GM18951 (cell line): ENCODE results near the gene UBE3D.

ENCODE experiments used
- POLR2A ChIP-seq: IDR thresholded peaks from 4 replicates; pipeline ENCODE4 v1.6.1; 2011; ENCODE audit warnings: mild to moderate bottlenecking; ENCODE audit not compliant: insufficient read length, insufficient read depth; ENCODE audit errors: extremely low read depth
- in situ Hi-C: fragments of 300-500 bp; cut with MboI; formaldehyde crosslinking; loops from one replicate; pipeline ENCODE4 v1.12.0; 2022; ENCODE audit warnings: low sequenced_read_pairs, mixed read lengths, inconsistent platforms; ENCODE audit not compliant: unreplicated experiment

UBE3D gene

DNA sequence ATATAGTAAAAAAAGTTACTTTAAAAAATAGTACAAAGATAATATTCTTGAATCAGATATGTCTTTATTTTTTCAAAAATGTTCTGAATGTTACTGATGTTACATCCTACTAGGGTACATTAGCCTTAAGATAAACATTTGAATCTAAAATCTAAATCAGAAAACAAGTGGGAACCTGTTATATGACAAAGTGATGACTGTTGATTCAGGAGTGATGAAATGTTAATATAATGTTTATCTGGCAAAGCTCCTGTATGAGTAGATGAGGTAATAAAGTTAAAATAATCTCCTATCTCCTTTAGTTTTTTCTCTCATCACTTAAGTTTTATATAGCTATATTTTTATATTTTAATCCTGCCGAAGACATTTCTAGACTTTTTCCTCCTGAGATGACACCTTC, 6.1 kb upstream of the UBE3D start:
- in situ Hi-C loops, result no loop called here
- TF ChIP-seq POLR2A, result no peak

DNA sequence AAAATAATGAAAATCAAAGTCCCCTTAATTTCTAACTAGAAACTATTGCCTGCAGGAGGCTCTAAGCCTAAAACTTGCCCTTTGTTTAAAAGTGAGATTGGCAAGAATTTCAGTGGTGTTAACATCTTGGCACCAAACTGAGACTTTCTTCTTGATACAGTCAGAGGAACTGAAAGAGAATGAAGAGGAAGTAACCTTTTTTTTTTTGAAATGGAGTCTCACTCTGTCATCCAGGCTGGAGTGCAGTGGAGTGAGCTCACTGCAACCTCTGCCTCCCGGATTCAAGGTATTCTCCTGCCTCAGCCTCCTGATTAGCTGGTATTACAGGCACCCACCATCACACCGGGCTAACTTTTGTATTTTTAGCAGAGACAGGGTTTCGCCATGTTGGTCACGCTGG, 5.4 kb upstream of the UBE3D start:
- TF ChIP-seq POLR2A, result no peak
- in situ Hi-C loops, result no loop called here

DNA sequence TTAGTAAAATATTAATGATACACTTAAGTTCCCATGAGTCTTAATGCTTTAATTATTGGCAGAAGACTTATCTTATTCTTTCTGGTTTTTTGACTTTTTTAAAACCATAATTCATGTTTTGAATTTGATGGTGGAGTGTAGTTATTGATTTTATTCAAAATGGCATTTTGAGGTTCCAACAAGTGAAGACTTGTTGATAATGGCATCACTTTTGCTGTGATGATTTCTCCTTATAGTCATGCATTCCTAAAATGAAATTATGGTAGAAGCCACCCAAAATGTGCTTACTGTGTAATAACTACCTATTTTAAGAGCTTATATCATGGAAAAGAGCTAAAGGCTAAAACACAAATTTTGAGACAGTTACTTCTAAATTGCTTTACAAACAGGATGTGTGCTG, 4.0 kb upstream of the UBE3D start:
- in situ Hi-C loops, result loop anchor here (10.0 kb wide), 1 partner anchor 455 kb away; no protein-coding TSS in a partner anchor
- TF ChIP-seq POLR2A, result no peak

DNA sequence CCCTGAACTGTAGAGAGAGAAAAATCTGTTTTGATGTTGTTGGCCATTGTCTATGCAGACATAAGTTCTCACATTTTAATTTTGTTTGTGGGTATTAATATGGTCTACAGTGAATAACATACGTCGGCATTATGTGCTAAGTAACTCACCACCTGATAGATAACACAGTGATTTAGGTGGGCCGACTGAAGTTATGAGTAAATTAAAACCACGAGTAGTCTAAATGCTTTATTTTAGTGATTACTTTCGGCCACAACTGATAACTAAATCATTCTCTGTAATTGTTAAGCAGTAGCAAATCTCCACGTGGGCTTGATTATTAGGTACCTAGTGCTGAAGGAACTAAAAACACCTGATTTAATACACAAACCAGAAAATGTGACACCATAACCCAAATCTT, 3.0 kb upstream of the UBE3D start:
- in situ Hi-C loops, result loop anchor here (10.0 kb wide), 1 partner anchor 456 kb away; no protein-coding TSS in a partner anchor
- no peak for TF ChIP-seq POLR2A

DNA sequence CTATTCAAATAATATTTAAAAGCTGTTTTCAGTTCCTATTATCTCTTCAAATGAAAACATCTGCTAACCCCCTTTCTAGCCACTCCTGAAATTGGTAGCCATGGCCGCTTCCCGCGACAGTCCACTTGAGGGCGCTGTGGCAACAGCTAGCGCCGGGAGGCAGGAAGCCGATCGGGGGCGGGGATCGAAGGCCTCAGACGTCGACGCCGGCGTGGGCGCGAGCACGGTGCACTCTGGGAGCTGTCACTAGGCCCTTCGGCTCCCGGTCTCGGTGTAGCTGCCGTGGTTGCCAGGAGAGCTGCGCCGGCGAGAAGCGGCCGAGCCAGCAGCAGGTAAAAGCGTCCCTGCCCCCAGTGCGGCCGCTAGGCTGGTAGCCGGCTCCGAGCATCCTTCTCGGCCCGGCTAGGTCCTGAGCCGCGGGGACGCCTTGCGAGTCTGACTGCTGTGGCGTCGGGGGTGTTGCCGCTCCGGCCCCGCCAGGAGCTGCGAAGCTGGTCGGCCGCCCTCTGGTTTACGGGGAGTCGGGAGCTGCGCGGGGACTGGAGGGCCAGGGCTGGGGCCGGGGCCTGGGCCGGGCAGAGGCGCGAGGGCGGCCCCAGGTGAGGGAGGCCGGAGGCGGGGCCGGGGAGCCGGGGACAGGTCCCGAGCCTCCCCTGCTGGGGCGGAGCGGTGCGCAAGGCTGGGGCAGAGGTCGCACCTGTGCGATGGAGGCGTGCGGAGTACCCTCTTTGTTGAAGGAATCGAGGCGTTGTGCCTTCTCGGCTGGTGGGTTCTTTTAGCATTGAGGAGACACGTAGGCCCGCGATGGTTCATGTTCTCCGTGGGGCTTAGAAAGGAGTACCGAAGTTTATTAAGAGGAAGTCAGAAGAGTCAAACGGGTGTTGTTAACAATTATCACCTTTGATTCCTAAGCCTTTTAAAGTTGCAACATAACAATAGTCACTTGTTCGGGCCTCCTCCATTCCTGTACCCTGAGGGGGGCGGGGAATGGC, 2.1 kb upstream of the UBE3D start, which contains the start of gene DOP1A:
Gene DOP1A (plus strand): TSS at position 224 of the 992 bp plus-strand sequence. CDS start 29,307 bp downstream, outside the sequence.
- in situ Hi-C loops, result loop anchor here (10.0 kb wide), 1 partner anchor 457 kb away; no protein-coding TSS in a partner anchor
- peak; percentile 74 for TF ChIP-seq POLR2A

DNA sequence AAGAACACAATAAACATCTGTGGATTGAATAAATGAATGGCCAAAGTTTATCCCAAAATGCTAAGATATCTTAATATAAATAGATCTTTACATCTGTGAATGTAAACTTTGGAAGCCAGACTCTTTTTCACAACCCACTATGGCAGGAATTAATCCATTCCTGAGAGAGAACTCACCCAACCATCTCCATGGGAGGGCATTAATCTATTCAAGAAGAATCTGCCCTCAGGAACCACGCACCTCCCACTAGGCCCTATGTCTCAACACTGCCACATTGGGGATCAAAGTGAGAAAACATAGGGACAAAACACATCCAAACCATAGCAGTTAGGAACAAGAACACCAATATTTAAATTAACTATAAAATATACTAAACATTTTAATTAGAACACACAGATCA, 3.4 kb downstream of the UBE3D start:
- in situ Hi-C loops, result loop anchor here (10.0 kb wide), 1 partner anchor 463 kb away; no protein-coding TSS in a partner anchor
- TF ChIP-seq POLR2A, result no peak

DNA sequence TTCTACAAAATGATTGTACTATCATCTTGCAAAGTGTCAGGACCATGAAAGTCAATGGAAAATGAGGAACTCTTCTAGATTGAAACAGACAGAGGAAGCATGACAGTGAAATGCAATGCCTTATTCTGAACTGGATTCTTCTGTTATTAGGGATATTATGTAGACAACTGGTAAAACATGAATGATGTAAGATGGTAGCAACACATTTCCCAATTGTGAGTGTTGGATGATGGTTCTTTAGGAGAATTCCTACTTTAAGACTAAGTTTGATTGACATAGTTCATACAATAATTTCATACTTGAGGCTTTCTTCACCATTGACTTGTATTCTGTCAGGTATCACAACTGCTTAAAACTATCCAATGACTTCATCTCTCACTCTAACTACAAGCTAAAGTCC, 4.5 kb downstream of the UBE3D start:
- no peak for TF ChIP-seq POLR2A
- in situ Hi-C loops, result loop anchor here (10.0 kb wide), 1 partner anchor 464 kb away; no protein-coding TSS in a partner anchor

DNA sequence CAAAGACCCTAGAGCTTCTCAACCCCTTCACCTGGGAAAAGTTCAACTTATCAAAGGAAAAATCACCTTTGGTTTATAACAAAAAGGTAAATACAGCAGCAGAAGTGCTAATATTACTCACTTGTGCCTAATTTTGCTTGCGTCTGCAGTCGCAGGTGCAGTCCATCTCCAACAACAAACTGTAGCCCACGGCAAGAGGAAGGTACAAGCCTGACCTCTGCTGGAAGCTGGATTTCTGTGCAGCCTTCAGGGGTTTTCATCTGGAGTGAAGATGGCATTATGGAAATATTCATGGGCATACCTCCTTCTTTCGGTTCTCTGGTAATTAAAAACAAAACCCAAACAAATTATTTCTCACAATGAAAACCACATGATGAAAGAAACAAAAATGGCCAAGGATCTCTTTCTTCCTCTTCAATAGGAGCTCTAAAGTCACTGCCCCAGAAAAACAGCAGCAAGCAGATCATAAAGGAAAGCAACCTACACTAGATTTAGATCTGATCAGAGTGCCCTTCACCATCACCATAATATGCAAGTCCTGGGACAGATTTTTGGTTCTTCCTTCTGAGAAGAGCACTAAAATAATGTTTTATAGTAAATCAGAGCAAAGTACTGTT, 7.8 kb downstream of the UBE3D start:
- no peak for TF ChIP-seq POLR2A
- in situ Hi-C loops, result loop anchor here (10.0 kb wide), 1 partner anchor 783 kb away; no protein-coding TSS in a partner anchor

DNA sequence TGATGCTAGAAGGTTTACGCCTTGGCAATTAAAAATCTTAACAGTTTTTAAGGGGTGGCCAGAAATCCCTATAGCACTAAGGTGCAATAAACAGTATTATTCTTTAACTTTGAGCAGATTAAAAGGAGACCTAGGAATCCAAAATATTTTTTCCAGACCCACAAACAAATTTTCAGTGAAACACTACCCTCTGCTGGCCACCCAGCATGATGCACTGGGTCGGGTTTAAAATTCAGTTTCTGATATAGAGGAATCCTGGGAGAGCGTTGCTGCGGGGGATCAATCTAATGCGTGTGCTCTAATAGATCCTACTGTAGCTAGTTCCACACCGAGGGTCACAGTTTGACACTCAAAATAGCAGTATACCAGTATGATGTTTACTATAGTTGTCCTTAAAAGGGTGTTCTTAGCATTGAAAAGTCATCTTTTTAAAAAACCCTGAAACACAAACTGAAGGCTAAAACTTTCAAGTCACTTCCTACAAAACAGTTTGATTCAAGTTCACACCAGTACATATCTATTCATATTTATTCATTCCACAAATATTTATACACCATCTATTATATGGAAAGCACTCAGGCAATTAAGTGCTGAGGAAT, 10.2 kb downstream of the UBE3D start:
- TF ChIP-seq POLR2A, result no peak
- in situ Hi-C loops, result loop anchor here (10.0 kb wide), 1 partner anchor 781 kb away; no protein-coding TSS in a partner anchor

DNA sequence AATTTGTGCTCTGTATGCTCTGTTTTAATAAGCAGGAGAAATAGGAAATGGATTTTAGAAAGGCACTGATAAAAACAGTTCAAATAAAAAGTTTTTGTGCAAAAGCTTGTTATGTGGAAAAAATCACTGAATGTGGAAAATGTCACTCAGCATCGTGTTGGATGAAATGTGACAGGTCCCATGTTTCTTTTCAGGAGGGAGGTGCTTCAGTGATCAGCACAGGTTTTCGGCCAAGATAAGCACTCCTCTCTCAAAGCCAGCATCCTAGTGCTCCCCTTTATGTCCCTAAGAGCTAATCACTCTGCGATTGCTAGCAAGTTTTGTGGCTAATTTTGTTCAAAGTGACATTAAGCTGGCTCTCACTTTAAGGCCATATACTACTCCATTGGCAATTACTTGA, 12.0 kb downstream of the UBE3D start:
- in situ Hi-C loops, result loop anchor here (10.0 kb wide), 1 partner anchor 779 kb away; no protein-coding TSS in a partner anchor

DNA sequence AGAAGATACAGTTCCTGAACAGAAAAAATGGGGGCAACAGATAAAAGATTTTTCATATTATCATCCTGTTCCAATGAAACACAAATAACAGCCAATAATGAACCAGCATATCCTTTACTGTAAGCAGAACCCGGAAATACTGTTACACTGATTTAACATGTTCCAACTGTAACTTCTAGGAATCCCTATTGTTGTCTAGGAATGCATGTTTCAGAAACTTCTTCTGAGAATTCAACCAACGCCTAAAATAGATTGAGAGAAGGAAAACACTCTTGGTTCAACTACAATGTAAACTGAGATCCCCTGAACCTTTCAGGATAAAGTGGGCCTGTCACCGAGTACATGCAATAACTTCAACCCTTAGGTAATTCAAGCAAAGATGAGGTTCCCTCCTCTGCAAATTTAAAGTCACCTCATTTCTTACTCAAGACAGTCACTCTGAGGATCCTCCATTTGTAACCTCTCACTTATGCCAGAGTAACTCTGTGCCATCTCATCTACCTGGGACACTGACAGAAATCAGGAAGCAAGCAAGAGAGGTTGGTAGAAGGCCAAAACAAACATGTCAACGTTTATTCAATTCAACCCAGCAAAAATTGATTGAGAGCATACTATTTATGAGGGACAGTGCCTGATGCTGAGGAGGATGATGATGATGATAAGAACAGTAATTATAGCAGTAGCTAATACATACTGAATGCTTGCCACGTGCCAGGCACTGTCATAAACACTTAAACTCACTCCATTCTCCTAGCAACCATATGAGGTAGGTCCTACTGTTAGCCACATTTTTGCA, 14.1 kb downstream of the UBE3D start:
- TF ChIP-seq POLR2A, result no peak
- in situ Hi-C loops, result loop anchor here (10.0 kb wide), 1 partner anchor 777 kb away; no protein-coding TSS in a partner anchor

More for the DNA sequence above, 12.0 kb downstream of the UBE3D start:
- no peak for TF ChIP-seq POLR2A
